ENCODE data around the gene UROC1.

GRCh38 chr3:126435456-126436315, 81.9 kb downstream of the UROC1 start:
- TF ChIP-seq CTCF (IDR thresholded peaks at IDR 0.05) (no peak), POLR2A (IDR thresholded peaks at IDR 0.05) (no peak)

Measured in breast epithelium (tissue), 3 donors.